ENCODE results near the gene INSYN2B.

GRCh38 chr5:169988947-169989346, 8.7 kb upstream of the INSYN2B start:
- TF ChIP-seq GATA2 (IDR thresholded peaks at IDR 0.05; ENCODE audit: low read depth, low read length), result no peak
- TF ChIP-seq GATA3 (IDR thresholded peaks at IDR 0.05; ENCODE audit: low read depth, low read length), result no peak

Data from SH-SY5Y (cell line).